HG03432 (cell line): Measurements from ENCODE around the gene FADD.

Experiments used
- ATAC-seq: cut with Tn5 transposase; IDR thresholded peaks from one replicate; pipeline ENCODE4 v1.9.1; 2021; ENCODE audit warnings: mild to moderate bottlenecking, moderate library complexity; ENCODE audit not compliant: unreplicated experiment

FADD gene, protein sequence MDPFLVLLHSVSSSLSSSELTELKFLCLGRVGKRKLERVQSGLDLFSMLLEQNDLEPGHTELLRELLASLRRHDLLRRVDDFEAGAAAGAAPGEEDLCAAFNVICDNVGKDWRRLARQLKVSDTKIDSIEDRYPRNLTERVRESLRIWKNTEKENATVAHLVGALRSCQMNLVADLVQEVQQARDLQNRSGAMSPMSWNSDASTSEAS

DNA sequence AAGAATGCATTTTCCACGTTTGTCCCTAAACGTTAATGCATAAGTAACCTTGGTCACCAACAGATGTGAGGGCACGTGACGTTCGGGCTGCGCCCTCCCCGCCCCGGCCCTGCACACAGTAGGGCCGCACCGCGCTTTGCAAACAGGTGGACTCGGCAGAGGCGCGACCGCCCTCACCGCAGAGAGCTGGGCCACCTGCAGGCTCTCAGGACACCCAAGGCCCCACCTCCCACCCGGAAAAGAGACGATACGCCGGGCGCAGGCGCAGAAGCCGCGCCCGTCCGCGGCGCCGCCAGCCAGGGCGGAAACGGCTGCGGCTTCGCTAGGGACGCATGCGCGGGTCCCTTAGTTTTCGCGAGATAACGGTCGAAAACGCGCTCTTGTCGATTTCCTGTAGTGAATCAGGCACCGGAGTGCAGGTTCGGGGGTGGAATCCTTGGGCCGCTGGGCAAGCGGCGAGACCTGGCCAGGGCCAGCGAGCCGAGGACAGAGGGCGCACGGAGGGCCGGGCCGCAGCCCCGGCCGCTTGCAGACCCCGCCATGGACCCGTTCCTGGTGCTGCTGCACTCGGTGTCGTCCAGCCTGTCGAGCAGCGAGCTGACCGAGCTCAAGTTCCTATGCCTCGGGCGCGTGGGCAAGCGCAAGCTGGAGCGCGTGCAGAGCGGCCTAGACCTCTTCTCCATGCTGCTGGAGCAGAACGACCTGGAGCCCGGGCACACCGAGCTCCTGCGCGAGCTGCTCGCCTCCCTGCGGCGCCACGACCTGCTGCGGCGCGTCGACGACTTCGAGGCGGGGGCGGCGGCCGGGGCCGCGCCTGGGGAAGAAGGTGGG is at the start of gene FADD:
TSS of gene FADD (plus strand) at position 377 of the 831 bp plus-strand sequence. CDS start at position 541, 164 bp downstream.
- ATAC-seq = peak; percentile 71

DNA sequence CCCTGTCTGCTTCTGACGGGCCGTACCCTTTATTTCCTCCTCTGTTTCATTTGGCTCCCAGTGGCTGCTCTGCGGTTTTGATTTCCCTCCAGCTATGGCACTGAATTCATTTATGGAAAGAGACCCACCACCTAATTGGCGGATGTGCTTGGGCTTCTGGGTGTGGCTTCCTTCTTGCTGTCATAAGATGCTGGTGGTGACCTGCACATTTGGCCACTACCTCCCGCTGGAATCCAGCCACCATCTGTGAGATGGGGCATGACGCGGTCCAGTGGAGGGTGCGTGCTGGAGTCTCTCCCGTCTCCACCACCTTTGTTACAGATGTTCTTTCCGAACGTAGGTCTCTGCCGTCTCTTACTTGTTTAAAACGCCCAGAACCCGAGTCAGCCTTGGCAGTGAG is 47.7 kb upstream of the FADD start:
- no peak for ATAC-seq

DNA sequence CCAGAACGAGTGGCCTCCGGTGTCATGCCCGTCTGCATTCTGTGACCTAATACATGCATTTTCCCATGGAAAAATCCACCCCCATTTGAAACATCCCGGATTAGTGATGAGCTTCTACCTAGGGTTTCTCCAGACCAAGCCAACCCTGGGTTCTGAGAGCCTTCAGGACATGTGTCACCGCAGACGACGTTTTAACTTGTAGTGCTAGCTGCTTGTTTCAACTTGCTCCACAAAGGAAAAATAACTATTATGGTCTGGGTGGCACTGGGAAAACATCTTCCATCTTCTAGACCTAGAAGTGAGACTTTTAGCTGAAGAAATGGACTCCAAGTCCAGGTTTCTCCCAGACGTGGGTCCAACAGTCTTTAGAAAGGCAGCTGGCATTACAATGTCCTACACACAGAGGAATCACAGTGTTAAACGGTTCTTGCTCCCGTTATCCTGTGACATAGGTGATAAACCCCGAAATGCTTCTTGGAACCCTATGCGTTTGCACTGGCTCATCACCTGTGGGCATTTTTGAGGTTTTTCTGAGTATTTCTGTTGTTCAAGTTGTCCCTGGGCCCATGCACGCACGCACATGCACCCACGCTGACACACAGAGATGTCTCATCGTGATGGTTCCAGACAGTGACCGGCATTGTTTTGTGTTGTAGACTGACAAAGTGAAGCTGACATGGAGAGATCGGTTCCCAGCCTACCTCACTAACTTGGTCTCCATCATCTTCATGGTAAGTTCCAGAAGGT is 46.6 kb upstream of the FADD start:
- no peak for ATAC-seq

DNA sequence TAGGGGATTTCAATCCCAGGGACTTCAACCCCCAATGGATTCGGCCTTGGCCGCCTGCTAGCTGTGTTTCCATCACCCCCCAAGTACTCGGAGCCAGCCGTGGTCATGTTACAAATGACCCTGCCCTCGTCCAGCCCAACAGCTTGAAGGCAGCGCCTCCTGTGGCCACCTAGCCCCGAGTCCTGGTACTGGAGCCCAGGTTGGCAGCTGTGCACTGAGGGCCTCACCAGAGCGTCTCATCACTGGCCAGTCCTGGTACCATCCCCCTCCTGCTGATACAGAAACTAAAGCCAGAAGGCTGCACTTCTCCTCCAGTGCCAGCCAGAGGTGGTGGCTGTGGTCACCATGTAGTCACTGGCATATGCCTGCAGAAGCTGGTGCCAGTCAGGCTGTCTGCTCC is 44.9 kb upstream of the FADD start:
- no peak for ATAC-seq

DNA sequence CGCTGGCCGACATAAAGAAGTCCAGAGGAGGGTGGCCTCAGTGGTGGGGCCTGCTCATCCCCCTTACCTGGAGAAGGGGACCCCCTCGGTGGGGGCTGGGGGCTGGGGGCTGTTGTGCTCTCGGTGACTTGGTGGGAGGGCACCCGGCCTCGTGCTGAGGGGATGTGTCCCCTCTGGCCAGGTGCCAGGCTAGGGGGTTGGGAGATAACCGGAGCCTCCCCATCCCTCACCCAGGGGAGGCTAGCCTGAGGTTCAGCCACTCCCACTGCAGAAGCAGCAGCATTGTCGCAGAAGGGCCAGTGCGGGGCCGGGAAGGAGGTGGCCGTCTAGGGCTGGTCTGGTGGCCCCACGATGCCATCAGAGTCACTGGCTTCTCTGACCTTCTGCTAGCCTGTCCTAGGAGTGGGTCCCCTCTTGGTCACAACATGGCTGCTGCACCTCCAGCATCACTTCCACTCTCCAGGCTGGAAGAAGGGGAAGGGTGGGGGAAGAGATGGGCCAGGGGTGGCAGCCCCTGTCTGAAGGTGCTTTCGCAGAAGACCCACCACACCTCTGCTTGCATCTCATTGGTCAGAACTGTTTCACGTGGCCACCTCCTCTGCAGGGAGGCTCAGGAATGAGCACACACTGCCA is 44.2 kb upstream of the FADD start:
- ATAC-seq = no peak

DNA sequence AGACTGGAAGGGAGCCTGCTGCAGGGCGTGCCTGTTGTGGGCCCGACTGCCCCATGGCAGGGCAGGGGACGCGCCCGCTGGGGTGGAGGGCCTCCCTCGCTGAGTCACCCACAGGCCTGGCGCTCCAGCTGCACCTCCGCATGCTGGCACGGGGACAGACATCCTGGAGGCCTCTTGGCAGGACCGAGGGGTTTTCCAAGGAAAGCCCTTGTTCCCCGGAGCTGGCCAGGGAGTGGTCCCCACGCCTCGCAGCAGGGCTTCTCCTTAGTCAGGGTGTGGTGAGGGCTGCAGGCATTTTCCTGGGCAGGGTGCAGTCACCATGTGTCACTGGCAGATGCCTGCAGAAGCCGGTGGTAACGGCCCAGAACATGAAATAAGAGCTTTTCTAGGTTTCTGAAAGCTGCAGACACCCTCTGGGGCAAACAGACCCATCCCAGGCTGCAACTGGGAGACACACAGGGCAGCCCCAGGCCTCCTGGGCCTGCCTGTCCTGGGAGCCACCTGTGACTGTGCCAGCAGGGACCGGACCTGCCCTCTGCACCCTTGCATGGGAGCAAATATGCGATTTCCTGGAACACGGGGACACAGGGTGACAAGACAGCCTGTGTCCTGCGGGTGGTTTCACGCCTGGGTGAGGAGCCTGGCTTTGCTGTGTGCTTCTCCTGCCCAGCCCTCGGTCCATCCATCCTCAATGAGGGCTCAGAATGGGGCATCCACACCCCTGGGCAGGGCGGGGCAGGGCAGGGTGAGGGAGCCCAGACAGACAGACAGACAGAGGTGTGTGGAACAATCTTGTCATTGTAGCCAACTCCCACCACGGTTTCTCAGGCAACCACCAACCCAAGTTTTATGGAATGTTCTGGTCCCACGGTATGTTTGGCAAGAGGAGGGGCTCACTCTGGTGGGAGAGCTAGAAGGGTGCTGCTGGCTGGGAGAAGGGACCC is 43.2 kb upstream of the FADD start:
- no peak for ATAC-seq

DNA sequence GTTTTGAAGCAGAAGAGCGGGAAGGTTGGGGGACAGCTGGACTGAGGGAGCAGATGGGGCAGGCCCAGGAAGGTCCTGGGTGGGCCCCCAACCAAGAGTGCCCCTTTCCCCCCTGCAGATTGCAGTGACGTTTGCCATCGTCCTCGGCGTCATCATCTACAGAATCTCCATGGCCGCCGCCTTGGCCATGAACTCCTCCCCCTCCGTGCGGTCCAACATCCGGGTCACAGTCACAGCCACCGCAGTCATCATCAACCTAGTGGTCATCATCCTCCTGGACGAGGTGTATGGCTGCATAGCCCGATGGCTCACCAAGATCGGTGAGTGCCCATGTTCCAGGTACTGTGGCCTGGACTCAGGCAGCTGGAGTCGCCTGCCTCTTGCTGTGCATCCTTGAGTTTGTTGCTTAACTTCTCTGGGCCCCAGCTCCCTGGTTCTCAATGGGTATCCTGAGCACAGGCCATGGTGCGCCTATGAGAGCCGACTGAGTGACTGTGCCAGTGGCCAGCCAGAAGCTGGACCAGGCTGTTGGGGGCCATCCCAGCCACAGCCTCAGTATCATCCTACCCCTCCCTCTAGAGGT is 42.0 kb upstream of the FADD start:
- no peak for ATAC-seq

DNA sequence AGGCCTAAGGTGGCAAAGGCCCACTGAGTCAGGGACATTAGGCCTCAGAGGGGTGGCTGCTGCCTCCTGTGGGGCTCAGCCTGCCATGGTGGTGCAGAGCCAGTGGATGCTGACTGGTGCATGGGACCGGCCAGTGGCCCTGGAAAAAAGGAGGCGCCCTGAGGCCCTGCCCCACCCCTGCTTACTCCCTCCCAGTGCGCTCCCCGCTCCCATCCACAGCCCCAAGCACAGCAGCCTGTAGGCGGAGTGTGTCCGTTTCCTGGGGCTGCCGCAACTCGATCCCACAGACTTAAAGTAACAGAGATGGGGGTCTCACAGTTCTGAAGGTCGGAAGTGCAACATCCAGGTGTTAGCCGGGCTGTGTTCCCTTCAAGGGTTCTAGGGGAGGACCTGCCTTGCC is 38.4 kb upstream of the FADD start:
- ATAC-seq = no peak

DNA sequence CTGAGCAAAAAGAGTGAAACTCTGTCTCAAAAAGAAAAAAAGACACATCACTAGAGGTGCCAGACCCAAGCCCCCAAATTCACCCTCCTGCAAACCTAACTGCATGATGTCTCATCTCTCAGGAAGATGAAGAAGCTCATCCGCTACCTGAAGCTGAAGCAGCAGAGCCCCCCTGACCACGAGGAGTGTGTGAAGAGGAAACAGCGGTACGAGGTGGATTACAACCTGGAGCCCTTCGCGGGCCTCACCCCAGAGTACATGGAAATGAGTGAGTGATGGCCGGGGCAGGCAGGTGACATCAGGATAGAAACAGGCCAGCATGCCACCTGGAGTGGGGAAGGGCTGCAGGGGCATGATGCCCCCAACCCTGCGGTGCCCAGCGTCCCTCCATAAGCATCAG is 36.0 kb upstream of the FADD start:
- no peak for ATAC-seq

DNA sequence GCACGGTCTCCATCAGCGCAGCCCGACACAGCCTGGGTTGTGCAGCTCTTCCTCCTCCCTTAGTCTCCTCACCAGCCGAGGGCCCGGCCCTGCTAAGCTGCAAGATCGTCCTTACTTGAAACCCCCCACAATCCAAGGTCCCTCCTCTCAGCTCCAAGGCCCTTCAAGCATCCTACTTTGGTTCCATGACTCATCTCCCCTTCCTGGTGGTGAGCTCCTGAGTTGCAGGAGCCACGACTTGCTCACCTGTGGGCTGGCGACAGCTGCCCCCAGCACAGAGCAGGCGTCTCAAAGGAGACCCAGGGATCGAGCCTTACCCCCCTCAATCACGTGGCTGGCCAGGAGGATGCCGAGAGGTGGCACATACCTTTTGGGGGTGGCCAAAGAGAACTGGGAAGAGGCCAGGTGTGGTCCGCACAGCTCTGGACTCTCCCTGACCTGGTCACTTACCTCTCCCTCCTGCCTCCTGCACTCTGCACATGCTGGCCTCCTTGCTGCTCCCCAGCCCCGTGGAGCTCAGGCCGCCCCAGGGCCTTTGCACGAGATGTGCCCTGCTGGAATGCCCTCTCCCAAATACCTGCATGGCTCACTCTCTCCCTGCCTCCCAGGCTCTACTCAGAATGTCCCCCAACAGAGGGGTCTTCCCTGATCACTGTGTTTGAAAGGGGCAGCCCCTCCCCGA is 35.2 kb upstream of the FADD start:
- no peak for ATAC-seq

DNA sequence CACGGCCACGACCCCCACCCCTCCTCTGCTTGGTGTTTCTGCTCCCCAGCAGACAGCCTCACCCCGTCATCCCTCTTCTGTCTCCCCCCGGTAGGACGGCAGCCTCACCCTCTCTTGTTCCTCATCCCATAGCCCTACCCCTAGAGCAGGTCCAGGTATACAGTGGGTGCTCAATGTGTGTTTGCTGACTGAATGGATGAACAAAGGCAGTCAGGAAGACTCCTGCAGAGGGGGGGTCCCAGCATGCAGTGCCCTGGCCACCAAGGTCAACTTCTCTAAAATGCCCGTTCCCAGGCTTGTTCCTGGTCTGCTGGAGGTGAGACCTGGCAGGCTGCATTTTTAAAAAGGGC is 34.7 kb upstream of the FADD start:
- no peak for ATAC-seq

DNA sequence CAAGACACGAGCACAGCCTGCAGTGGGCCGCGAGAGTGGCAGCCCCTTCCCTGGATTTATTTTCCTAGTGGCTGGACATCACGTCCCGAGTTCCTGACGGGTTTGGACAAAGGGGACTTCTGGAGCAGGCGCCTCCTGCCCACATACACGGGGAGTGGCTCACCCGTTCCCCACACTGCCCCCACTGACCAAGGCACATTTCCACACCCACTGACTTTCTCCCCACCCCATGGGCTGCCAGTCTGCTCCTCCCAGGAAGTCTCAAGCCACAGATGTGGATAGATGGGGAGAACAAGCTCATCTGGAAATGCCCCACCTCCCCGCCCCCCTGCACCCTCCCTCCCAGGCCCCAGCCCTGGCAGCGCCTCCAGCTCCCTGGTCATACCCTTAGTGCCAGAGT is 34.0 kb upstream of the FADD start:
- no peak for ATAC-seq

DNA sequence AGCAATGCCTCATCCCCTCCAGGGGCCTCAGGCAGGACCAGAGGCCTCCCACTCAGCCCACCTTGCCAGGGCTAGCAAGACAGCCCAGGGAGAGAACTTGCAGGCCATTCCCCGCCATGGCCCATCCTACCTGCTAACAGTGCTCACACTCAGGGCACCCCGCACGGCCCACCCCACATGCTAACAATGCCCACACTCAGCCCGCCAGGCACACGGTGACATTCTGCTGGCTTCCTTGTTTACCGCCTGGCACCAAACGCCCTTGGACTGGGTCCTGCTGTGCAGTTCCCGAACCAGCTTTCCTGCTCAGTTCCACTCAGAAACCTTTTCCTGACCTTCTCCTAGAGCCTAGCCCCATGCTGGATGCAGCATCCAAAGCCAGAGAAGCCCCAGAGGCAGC is 33.5 kb upstream of the FADD start:
- ATAC-seq = no peak

DNA sequence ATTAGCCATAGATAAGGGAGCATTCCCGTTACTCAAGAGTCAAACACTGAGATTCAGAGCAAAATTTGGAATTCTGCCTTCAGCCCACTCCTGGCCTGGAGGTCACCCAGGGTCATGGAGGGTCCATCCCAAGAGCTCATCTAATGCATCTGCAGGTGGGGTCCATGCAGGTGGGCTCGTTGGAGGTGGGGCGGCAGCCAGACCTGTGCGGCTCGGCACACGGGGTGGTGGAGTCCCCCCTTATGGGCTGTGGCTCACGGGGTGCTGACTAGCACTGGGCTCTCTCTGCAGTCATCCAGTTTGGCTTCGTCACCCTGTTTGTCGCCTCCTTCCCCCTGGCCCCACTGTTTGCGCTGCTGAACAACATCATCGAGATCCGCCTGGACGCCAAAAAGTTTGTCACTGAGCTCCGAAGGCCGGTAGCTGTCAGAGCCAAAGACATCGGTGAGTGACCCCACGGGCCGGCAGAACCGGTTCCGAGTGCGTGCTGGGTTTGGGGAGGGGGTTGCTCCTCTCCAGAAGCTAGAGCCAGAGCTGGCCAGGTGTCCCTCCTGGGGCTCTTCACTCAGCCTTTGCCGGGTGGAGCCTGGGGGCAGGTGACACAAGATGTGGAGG is 32.4 kb upstream of the FADD start:
- no peak for ATAC-seq

DNA sequence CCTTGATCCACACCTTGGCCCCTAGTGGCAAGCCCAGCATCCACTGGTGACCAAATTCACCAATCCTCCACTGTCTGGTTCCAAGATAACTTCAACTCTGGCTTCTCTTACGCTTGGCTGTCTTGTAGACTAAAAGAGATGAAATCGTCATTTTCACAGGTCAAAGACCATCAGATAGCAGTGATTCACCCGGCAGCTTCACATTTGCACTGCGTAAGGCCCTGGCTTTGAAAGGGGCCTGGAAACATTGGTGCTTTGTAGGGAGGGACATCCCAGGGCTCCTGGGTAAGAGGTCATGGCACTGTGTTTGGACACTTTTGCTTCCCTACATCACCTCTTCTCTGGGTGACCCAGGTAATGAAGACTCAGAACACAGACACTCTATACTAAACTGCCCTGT is 30.1 kb upstream of the FADD start:
- ATAC-seq = no peak

DNA sequence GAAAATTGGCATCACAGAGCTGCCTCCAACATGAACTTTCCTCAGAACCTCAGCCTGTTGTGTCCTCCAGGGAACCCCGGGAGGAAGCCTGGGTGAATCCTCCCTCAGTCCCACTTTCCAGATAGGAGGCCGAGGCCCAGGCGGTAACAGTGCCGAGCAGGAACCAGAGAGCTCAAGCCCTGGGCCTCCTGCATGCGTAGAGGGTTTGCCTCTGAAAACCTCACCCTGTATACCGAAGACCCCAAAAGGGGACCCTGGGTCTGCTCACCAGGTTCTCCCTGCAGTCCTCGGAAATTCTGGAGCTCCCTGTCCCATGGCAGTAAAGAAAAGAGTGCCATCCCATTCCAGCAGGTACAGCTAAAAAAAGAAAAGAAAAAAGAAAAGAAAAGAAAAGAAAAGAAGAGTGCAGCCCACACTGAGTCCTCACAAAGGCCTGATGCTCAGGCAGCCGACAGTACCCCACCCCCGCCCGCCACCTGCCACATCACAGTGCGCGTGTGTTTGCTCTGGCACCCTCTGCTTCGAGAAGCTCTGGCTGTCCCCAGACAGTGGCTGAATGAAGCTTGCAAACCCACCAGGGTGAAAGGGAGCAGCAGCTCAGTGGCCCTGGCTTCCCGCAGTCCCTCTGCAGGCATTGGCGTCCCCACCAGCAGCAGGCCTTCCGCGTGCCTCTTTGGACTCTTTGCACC is 28.4 kb upstream of the FADD start:
- ATAC-seq = no peak

DNA sequence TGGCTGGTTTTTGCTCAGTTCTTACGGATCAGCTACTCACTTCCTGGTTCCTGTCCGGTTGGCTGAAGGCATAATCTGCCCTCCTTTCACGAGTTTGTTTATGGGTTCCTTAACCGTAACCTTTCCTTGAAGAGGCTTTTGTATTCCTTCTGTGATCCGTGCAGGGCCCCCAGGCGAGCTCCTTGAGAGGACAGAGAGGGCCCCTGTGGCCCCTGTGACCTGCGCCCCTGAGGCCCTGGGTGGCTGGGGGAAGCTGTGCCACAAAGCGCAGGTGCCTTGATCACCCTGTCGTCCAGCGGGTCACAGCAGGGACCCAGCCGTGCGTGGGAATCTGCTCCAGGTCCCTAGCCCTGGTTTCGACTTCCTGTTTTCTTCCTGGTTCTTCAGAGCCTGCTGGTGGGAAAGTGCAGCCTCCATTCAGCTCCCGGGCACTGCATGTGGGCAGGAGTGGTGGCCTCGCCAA is 27.8 kb upstream of the FADD start:
- ATAC-seq = no peak

DNA sequence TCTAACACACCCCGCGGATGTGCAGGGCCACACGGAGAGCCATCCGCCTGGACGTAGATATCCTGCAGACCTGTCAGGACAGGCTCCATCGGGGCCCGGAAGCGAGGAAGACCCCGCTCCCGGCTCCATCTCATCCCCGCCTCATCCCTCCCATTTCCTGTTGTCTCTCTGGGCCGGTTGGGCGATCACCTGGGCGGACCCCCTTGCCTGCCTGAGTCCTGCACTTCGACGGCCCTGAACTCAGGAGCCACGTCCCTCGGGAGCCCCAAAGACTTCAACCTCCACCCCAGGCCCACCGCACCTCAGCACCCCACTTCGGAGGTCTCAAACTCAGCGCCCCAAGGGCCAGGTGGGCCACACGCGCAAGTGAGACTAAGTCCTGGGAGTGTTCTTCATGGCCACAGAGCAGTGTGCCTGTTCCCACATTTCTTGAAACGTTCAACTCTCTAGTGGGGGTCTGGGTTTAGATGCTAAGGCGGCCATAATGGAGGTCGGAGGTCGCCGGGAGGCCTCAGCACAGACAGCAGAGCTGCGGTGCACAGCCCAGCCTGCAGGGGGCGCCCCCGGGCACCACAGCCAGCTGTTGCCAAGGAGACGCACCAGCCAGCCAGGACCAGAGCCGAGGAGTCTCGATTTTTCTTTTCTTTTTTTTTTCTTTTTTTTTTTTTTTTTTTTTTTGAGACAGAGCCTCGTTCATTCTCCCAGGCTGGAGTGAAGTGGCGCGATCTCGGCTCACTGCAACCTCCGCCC is 26.0 kb upstream of the FADD start:
- no peak for ATAC-seq
